Testis (tissue), 3 donors: ENCODE measurements around the gene CGB2. TPM values are rescaled to one million over a fixed set of nuclear protein-coding genes. Genes with fewer than 3 reads are reported as not detected.

ENCODE experiments used
- DNase-seq: peaks from one replicate; pipeline ENCODE4 v3.0.0-alpha.2; 2019
- H3K27ac ChIP-seq, 2 donors: fragments of 200-600 bp; sonication (generic); one replicate each; pipeline ENCODE4 v1.5.1; 2019
- H3K27me3 ChIP-seq: fragments of 200-600 bp; sonication (generic); one replicate; pipeline ENCODE4 v1.5.1; 2019
- H3K36me3 ChIP-seq: fragments of 200-600 bp; sonication (generic); one replicate; pipeline ENCODE4 v1.5.1; 2017; ENCODE audit warnings: low read depth; ENCODE audit errors: missing control alignments
- H3K4me1 ChIP-seq: fragments of 200-600 bp; sonication (generic); one replicate; pipeline ENCODE4 v1.5.1; 2019
- H3K4me3 ChIP-seq, 2 donors: fragments of 200-600 bp; sonication (generic); one replicate each; pipeline ENCODE4 v1.5.1; 2017 to 2019
- H3K9me3 ChIP-seq: fragments of 200-600 bp; sonication (generic); one replicate; pipeline ENCODE4 v1.5.1; 2017
- POLR2A ChIP-seq: fragments of 450-650 bp; IDR thresholded peaks from one replicate; pipeline ENCODE4 v1.6.1; 2017; ENCODE audit warnings: antibody characterized with exemption, mild to moderate bottlenecking, moderate library complexity
- WGBS, 2 donors: methylation state at CpG; one replicate each; pipeline ENCODE4 v1.1.5; 2018; 5-methylcytosine and 5-hydroxymethylcytosine counted together
- intact Hi-C: fragments of 100-400 bp; cut with DNase I; formaldehyde crosslinking; loops from one replicate; pipeline ENCODE4 v1.15.1; 2023; ENCODE audit warnings: low total_unique reads
- microRNA-seq, 2 donors: library from miRNA; unstranded; fragments of <30 nt; microRNA quantifications; one replicate each; pipeline ENCODE4, GENCODE V29; 2016; ENCODE audit warnings: borderline number of aligned reads in 2 of 2, borderline replicate concordance in 1 of 2
- polyA plus RNA-seq: library from polyadenylated mRNA; stranded (reverse); fragments of 350-450 nt; fragmentation: Illumina TruSeq; extraction: RNeasy Lipid Tissue Mini Kit (QIAGEN cat#74804); gene quantifications from one replicate; pipeline ENCODE4 v1.2.3, GENCODE V29; 2014; ENCODE audit warnings: low read depth, low replicate concordance; ENCODE audit not compliant: insufficient read depth
- small RNA-seq, 2 donors: library from RNA; depleted of rRNA; stranded (forward); fragments of <200 nt; gene quantifications; one replicate each; pipeline ENCODE3, GENCODE V24; 2016
- total RNA-seq, 2 donors: library from RNA; depleted of rRNA; stranded (reverse); fragments of >200 nt; gene quantifications; one replicate each; pipeline ENCODE4 v1.2.3, GENCODE V29; 2016
- TF ChIP-seq, protein P1 (sequence below), 3 experiments: fragments of 450-650 bp in 2 of 3; fragments of 200-600 bp in 1 of 3; sonication (generic) in 1 of 3; IDR thresholded peaks; one replicate each; pipeline ENCODE4 v1.5.1; 2016 to 2019; ENCODE audit warnings: antibody characterized with exemption in 3 of 3, mild to moderate bottlenecking in 2 of 3, moderate library complexity in 1 of 3

CGB2 gene
- total and polyA plus RNA-seq, 3 donors from 2014 or later, result 0.99 to 3.6 (median 2.5) TPM

DNA sequence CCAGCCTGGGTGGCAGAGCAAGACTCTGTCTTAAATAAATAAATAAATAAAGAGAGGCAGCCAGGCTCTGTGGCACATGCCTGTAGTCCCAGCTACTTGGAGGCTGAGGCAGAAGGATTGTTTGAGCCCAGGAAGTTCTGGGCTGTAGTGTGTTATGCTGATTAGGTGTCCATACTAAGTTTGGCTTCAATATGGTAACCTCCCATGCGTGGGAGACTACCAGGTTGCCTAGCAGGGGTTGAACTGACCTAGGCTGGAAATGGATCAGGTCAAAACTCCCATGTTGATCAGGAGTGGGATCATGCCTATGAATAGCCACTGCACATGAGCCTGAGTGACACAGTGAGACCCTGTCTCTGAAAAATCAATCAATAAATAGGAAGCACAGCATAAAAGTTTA is 49.6 kb downstream of the CGB2 start:
- TF ChIP-seq POLR2A, result no peak
- TF ChIP-seq, protein P1, sequence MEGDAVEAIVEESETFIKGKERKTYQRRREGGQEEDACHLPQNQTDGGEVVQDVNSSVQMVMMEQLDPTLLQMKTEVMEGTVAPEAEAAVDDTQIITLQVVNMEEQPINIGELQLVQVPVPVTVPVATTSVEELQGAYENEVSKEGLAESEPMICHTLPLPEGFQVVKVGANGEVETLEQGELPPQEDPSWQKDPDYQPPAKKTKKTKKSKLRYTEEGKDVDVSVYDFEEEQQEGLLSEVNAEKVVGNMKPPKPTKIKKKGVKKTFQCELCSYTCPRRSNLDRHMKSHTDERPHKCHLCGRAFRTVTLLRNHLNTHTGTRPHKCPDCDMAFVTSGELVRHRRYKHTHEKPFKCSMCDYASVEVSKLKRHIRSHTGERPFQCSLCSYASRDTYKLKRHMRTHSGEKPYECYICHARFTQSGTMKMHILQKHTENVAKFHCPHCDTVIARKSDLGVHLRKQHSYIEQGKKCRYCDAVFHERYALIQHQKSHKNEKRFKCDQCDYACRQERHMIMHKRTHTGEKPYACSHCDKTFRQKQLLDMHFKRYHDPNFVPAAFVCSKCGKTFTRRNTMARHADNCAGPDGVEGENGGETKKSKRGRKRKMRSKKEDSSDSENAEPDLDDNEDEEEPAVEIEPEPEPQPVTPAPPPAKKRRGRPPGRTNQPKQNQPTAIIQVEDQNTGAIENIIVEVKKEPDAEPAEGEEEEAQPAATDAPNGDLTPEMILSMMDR (IDR thresholded peaks at IDR 0.05), result no peak

More for the DNA sequence above, 49.6 kb downstream of the CGB2 start:
- WGBS, 2 donors, result 67 to 80% methylated on average over 1 of the region's 1 CpG
- Histone ChIP-seq H3K9me3 (no peaks in the 10 kb centered on the region), H3K36me3 (no peaks in the 10 kb centered on the region), H3K27ac (peak overlapping the region; percentile 44 to 69), H3K4me3 (no peak overlapping the region), H3K27me3 (no peaks in the 10 kb centered on the region), H3K4me1 (peaks cover 25% of the 10 kb centered on the region)
- no peak for DNase-seq
- intact Hi-C loops, result no loop called here

Small RNA genes within 50 kb of the gene (microRNA-seq; reads per million reads assigned to microRNA genes)
- gene MIR6798, result 0 to 2.1 reads per million in 2 donors

Small RNA genes within 50 kb of the gene (small RNA-seq; reads per million reads assigned to genes)
- gene MIR6798 (0 to 0.19 reads per million in 2 donors), gene RN7SL708P (0 reads per million in 2 donors)

Other genes starting within 250 kb of the CGB2 start
- gene BCAT2, start 220.9 kb upstream of the CGB2 start, total RNA-seq, result 10 to 100 TPM; 58.5 to 67.4 TPM
- 38.0 TPM for gene BCAT2, start 220.9 kb upstream of the CGB2 start, polyA plus RNA-seq
- 10 to 100 TPM in 1 of 2 donors, 1 to 10 TPM in 1; 5.6 to 11.9 TPM for gene HSD17B14, start 195.4 kb upstream of the CGB2 start, total RNA-seq
- 8.8 TPM for gene HSD17B14, start 195.4 kb upstream of the CGB2 start, polyA plus RNA-seq
- gene PLEKHA4, start 163.3 kb upstream of the CGB2 start, total RNA-seq, result 10 to 100 TPM; 12.8 to 22.3 TPM
- gene PLEKHA4, start 163.3 kb upstream of the CGB2 start, polyA plus RNA-seq, result 19.9 TPM
- 10 to 100 TPM; 37.2 to 40.9 TPM for gene PPP1R15A, start 159.5 kb upstream of the CGB2 start, total RNA-seq
- 48.3 TPM for gene PPP1R15A, start 159.5 kb upstream of the CGB2 start, polyA plus RNA-seq
- gene TULP2, start 133.1 kb upstream of the CGB2 start, total RNA-seq, result 10 to 100 TPM; 24.5 to 55.2 TPM
- gene TULP2, start 133.1 kb upstream of the CGB2 start, polyA plus RNA-seq, result 72.6 TPM
- gene NUCB1, start 131.6 kb upstream of the CGB2 start, total RNA-seq, result 100 to 1,000 TPM; 139 to 208 TPM
- gene NUCB1, start 131.6 kb upstream of the CGB2 start, polyA plus RNA-seq, result 136 TPM
- 1 to 10 TPM; 2.3 to 2.4 TPM for gene DHDH, start 98.2 kb upstream of the CGB2 start, total RNA-seq
- gene DHDH, start 98.2 kb upstream of the CGB2 start, polyA plus RNA-seq, result 3.1 TPM
- gene BAX, start 77.0 kb upstream of the CGB2 start, total RNA-seq, result 10 to 100 TPM; 50.1 to 52.1 TPM
- 48.7 TPM for gene BAX, start 77.0 kb upstream of the CGB2 start, polyA plus RNA-seq
- gene FTL, start 66.6 kb upstream of the CGB2 start, total RNA-seq, result 100 to 1,000 TPM; 746 to 935 TPM
- 1,424 TPM for gene FTL, start 66.6 kb upstream of the CGB2 start, polyA plus RNA-seq
- 10 to 100 TPM; 21.1 to 23.6 TPM for gene GYS1, start 38.6 kb upstream of the CGB2 start, total RNA-seq
- gene GYS1, start 38.6 kb upstream of the CGB2 start, polyA plus RNA-seq, result 13.8 TPM
- 100 to 1,000 TPM; 299 to 395 TPM for gene RUVBL2, start 38.0 kb upstream of the CGB2 start, total RNA-seq
- 528 TPM for gene RUVBL2, start 38.0 kb upstream of the CGB2 start, polyA plus RNA-seq
- gene LHB, start 14.8 kb upstream of the CGB2 start, total RNA-seq, result 10 to 100 TPM in 1 of 2 donors, 1 to 10 TPM in 1; 5.5 to 13.9 TPM
- 4.4 TPM for gene LHB, start 14.8 kb upstream of the CGB2 start, polyA plus RNA-seq
- not detected for gene CGB3, start 7.6 kb upstream of the CGB2 start, total RNA-seq
- gene CGB3, start 7.6 kb upstream of the CGB2 start, polyA plus RNA-seq, result not detected
- gene CGB1, start 5.0 kb downstream of the CGB2 start, total RNA-seq, result 1 to 10 TPM; 2.3 to 2.9 TPM
- gene CGB1, start 5.0 kb downstream of the CGB2 start, polyA plus RNA-seq, result not detected
- gene CGB5, start 12.0 kb downstream of the CGB2 start, total RNA-seq, result 1 to 10 TPM in 1 of 2 donors, not detected in 1; 2.4 TPM
- not detected for gene CGB5, start 12.0 kb downstream of the CGB2 start, polyA plus RNA-seq
- gene CGB8, start 17.2 kb downstream of the CGB2 start, total RNA-seq, result under 1 TPM in 1 of 2 donors, not detected in 1; 0.43 TPM
- not detected for gene CGB8, start 17.2 kb downstream of the CGB2 start, polyA plus RNA-seq
- 1 to 10 TPM; 3.0 to 3.8 TPM for gene CGB7, start 25.9 kb downstream of the CGB2 start, total RNA-seq
- 1.7 TPM for gene CGB7, start 25.9 kb downstream of the CGB2 start, polyA plus RNA-seq
- under 1 TPM; 0.31 to 0.55 TPM for gene NTF4, start 32.9 kb downstream of the CGB2 start, total RNA-seq
- gene NTF4, start 32.9 kb downstream of the CGB2 start, polyA plus RNA-seq, result 0.49 TPM
- under 1 TPM; 0.25 to 0.39 TPM for gene KCNA7, start 40.8 kb downstream of the CGB2 start, total RNA-seq
- gene KCNA7, start 40.8 kb downstream of the CGB2 start, polyA plus RNA-seq, result 0.16 TPM
- gene SNRNP70, start 53.6 kb downstream of the CGB2 start, total RNA-seq, result 100 to 1,000 TPM; 422 to 484 TPM
- gene SNRNP70, start 53.6 kb downstream of the CGB2 start, polyA plus RNA-seq, result 184 TPM
- 10 to 100 TPM; 57.6 to 66.2 TPM for gene LIN7B, start 82.5 kb downstream of the CGB2 start, total RNA-seq
- 22.4 TPM for gene LIN7B, start 82.5 kb downstream of the CGB2 start, polyA plus RNA-seq
- gene C19orf73, start 87.3 kb downstream of the CGB2 start, total RNA-seq, result 1 to 10 TPM; 4.0 to 8.5 TPM
- 1.5 TPM for gene C19orf73, start 87.3 kb downstream of the CGB2 start, polyA plus RNA-seq
- gene PPFIA3, start 87.7 kb downstream of the CGB2 start, total RNA-seq, result 10 to 100 TPM in 1 of 2 donors, 1 to 10 TPM in 1; 9.2 to 13.1 TPM
- 8.8 TPM for gene PPFIA3, start 87.7 kb downstream of the CGB2 start, polyA plus RNA-seq
- gene HRC, start 123.5 kb downstream of the CGB2 start, total RNA-seq, result 1 to 10 TPM; 1.8 to 5.4 TPM
- gene HRC, start 123.5 kb downstream of the CGB2 start, polyA plus RNA-seq, result 4.1 TPM
- gene TRPM4, start 125.9 kb downstream of the CGB2 start, total RNA-seq, result 10 to 100 TPM; 30.5 to 45.7 TPM
- 16.0 TPM for gene TRPM4, start 125.9 kb downstream of the CGB2 start, polyA plus RNA-seq